ENCODE measurements around the gene SLC24A1.

SLC24A1 gene

GRCh38 chr15:65621638-65622037, at the start of gene SLC24A1:
Gene SLC24A1, plus strand, starts transcription at chr15:65621938. Its CDS starts 2,143 bp downstream, at chr15:65624081.
- no peaks in the 10 kb centered on the region for H3K4me1 Mint-ChIP-seq
- H3K4me3 Mint-ChIP-seq: no peak within 1 kb of the TSS
- ATAC-seq: no peak
- H3K9me3 Mint-ChIP-seq: no peaks in the 10 kb centered on the region
- peaks cover 40% of the 10 kb centered on the region for H3K36me3 Mint-ChIP-seq
- H3K27me3 Mint-ChIP-seq: no peaks in the 10 kb centered on the region
- no peak within 1 kb of the TSS for H3K27ac Mint-ChIP-seq

- no peak for ATAC-seq
- H3K9me3 Mint-ChIP-seq: no peaks in the 10 kb centered on the region
- H3K4me1 Mint-ChIP-seq: no peaks in the 10 kb centered on the region
- peaks cover 11% of the 10 kb centered on the region for H3K36me3 Mint-ChIP-seq
- no peak overlapping the region for H3K4me3 Mint-ChIP-seq
- no peak overlapping the region for H3K27ac Mint-ChIP-seq
- H3K27me3 Mint-ChIP-seq: no peaks in the 10 kb centered on the region
Observed at GRCh38 chr15:65571971-65572370, 49.8 kb upstream of the SLC24A1 start.

- Mint-ChIP-seq H3K27me3 (no peaks in the 10 kb centered on the region), H3K9me3 (no peaks in the 10 kb centered on the region), H3K27ac (no peak overlapping the region), H3K4me1 (peaks cover 9% of the 10 kb centered on the region), H3K4me3 (no peak overlapping the region), H3K36me3 (peaks cover 32% of the 10 kb centered on the region)
- no peak for ATAC-seq
Observed at GRCh38 chr15:65576664-65577063, 45.1 kb upstream of the SLC24A1 start.

DNA sequence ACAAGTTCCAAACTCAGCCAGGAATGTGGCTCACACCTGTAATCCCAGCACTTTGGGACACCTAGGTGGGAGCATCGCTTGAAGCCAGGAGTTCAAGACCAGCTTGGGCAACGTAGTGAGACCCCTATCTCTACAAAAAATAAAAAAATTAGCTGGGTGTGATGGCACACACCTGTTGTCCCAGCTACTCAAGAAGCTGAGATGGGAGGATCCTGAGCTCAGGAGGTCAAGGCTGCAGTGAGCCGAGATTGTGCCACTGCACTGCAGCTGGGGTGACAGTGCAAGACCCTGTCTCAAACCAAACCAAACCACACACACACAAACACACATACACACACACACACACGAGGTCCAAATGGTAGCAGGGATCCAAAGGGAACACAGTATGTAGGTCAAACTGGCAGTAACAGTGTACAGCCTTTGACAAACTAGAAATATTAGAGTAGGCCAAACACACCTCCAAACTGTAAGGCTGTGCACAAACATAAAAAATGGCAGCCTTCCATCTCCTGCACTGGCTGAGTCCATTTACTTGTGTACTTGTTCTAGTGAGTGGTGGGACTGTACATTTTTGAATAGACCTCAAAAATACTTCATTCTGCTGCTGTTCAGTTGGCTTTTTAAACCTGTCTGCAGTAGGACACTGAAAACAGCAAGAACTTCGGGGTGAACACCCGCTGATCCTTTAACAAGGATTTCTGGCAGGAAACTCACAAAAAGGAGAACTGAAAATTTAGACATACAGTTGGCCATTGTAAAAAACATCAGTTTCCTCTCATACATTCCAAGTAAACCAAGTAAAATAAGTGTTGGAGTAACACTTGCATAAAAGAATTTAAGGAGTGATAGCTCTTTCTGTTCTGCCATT, 44.4 kb upstream of the SLC24A1 start:
- Mint-ChIP-seq H3K27ac (peak overlapping the region; percentile 65), H3K4me1 (peaks cover 9% of the 10 kb centered on the region)
- no peak for ATAC-seq

DNA sequence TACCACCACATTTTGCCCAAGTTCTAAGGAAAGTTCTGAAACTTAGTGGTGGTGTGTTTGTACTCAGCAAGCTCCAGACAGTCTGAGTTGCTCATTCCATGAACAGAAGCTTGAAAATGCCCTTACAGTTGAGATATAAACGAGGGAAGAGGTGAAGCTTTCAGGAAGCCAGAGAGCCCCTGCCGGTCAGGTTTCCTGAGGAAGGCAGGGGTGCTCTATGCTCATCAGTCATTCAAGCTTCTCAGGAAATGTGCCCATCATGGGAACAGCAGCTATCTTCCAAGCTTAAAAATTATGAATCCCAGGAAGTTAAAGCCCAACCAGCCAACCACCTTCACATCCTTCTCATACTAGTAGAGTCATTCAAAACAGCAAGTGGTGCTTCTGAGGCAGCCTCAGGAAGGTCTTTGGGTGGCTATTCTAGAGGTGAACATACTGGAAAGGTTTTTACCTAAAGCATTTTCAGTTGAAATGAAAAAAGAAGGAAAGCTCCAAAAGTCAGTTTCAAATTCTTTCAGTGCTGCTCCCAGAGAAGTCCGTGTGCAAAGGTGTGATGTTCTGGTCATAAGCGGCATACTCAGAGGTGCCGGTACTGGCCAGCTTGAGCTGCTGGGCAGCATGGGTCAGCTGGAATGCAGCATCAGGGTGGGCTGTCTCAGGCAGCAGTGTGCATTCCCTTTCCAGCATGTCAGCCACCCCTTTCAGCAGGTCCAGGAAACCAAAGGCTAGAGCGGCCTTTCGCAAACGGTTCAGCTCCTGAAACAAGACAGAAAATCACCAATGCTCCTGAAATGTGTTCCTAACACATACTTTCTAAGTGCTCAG, 42.6 kb upstream of the SLC24A1 start:
- Mint-ChIP-seq H3K4me1 (peaks cover 19% of the 10 kb centered on the region), H3K4me3 (no peak overlapping the region), H3K27me3 (no peaks in the 10 kb centered on the region), H3K9me3 (no peaks in the 10 kb centered on the region), H3K27ac (no peak overlapping the region), H3K36me3 (peaks cover 51% of the 10 kb centered on the region)
- ATAC-seq: no peak

More for the DNA sequence above, 44.4 kb upstream of the SLC24A1 start:
- no peak overlapping the region for H3K4me3 Mint-ChIP-seq
- no peaks in the 10 kb centered on the region for H3K9me3 Mint-ChIP-seq
- peaks cover 39% of the 10 kb centered on the region for H3K36me3 Mint-ChIP-seq
- no peaks in the 10 kb centered on the region for H3K27me3 Mint-ChIP-seq

GRCh38 chr15:65579762-65580161, 42.0 kb upstream of the SLC24A1 start:
- H3K27ac Mint-ChIP-seq: no peak overlapping the region
- ATAC-seq: no peak
- no peaks in the 10 kb centered on the region for H3K9me3 Mint-ChIP-seq
- H3K4me3 Mint-ChIP-seq: no peak overlapping the region
- H3K4me1 Mint-ChIP-seq: peaks cover 23% of the 10 kb centered on the region
- peaks cover 51% of the 10 kb centered on the region for H3K36me3 Mint-ChIP-seq
- H3K27me3 Mint-ChIP-seq: no peaks in the 10 kb centered on the region

DNA sequence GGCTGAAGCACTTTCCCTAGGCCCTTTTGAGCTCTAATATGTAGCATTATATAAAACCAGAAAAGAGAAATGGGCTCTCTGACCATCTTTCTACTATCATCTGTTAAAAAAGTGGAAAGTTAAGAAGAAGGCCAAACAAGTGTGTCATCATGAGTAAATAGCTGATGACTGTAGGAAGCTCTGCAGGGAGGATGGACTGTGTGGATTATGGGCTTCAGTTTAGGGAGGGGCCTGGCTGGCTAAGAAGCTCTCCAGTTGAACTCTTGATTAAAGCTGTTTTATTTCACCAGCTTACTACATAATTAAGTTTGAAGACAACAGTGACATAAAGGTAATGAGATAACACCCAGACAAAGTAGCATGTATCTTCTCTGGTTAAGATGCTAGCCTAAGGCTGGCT, 41.5 kb upstream of the SLC24A1 start:
- Mint-ChIP-seq H3K27me3 (no peaks in the 10 kb centered on the region), H3K9me3 (no peaks in the 10 kb centered on the region), H3K4me3 (no peak overlapping the region), H3K36me3 (peaks cover 51% of the 10 kb centered on the region), H3K27ac (no peak overlapping the region), H3K4me1 (peaks cover 23% of the 10 kb centered on the region)
- no peak for ATAC-seq

DNA sequence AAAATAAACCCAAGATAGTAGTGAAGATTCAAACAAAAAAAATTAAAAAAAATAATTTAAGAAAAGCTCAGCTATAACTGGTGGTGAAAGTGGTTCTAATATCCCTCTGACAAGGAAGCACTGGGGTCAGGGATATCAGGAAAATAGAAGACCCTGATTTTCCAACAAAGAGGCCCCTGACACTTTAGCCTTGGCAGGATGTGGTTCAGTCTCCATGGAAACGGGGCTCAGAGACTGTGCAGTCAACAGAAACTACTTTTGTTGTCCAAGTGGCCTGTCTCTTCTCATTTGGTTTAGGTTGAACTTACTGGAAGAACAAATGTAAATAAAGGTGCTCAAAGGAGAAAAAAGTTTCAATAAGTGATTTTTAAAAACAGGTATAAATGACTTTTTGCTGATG, 38.0 kb upstream of the SLC24A1 start:
- Mint-ChIP-seq H3K4me3 (no peak overlapping the region), H3K36me3 (peaks cover 56% of the 10 kb centered on the region), H3K27ac (peak overlapping the region; percentile 32), H3K4me1 (peaks cover 21% of the 10 kb centered on the region), H3K27me3 (no peaks in the 10 kb centered on the region), H3K9me3 (no peaks in the 10 kb centered on the region)
- ATAC-seq: no peak

DNA sequence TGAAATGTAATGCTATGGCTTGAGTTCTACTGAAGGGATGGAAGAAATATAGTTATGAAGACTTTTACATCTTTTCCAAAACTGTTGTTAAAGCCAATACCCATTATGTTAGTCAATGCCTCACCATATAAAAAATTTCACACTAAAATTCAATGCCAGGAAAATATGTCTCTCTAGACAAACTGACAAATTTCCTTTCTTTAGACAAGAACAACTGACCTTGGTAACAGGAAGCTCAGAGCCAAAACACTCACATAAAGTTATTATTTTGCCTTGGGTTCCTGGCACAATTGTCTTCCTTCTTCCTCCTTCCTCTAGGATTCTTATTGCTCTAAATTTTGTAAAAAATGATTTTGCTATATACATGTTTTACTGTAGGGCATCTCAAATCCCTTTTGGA, 37.5 kb upstream of the SLC24A1 start:
- H3K9me3 Mint-ChIP-seq: no peaks in the 10 kb centered on the region
- ATAC-seq: no peak
- no peaks in the 10 kb centered on the region for H3K27me3 Mint-ChIP-seq
- H3K36me3 Mint-ChIP-seq: peaks cover 53% of the 10 kb centered on the region
- H3K4me1 Mint-ChIP-seq: peaks cover 21% of the 10 kb centered on the region
- no peak overlapping the region for H3K4me3 Mint-ChIP-seq
- peak overlapping the region; percentile 32 for H3K27ac Mint-ChIP-seq

GRCh38 chr15:65587094-65587493, 34.6 kb upstream of the SLC24A1 start:
- no peaks in the 10 kb centered on the region for H3K9me3 Mint-ChIP-seq
- no peaks in the 10 kb centered on the region for H3K27me3 Mint-ChIP-seq
- H3K4me1 Mint-ChIP-seq: peaks cover 31% of the 10 kb centered on the region
- no peak overlapping the region for H3K27ac Mint-ChIP-seq
- peaks cover 62% of the 10 kb centered on the region for H3K36me3 Mint-ChIP-seq
- no peak for ATAC-seq
- no peak overlapping the region for H3K4me3 Mint-ChIP-seq

DNA sequence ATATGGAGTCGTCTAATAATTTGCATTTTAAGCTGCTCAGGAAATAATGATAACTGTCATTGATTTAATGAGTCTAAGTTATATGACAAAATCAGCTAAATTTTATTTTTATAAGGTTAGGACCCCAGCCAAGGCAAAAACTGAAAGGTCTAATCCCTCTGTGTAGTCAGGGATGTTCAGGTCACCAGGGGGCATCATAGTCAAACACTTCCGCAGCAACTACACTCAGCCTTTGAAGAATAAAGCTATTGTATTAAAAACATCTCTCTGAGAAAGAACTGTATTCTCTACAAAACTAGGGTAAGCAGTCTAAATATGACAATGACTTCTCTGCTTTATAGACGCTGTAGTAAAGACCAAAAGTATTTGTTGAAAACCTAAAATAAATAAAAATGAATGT, 25.8 kb upstream of the SLC24A1 start:
- Mint-ChIP-seq H3K27me3 (no peaks in the 10 kb centered on the region), H3K27ac (no peak overlapping the region), H3K36me3 (peaks cover 43% of the 10 kb centered on the region)

DNA sequence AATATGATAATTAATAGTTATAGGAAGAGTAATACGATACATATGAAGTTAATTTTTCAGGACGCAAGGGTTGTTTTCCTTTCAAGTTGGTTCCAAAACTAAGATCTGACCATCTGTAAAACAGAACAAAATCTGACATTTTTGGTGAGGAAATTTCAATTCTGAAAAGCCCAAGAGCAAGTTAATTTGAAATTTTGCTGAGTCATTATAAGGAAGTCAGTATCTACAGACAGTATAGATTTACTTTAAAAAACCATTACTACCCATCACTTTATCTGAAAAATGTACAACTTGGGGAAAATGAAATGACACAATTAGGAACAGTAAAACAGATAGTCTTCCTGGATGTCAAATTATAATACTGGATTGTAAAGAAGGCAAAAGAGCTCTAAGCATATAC, 23.3 kb upstream of the SLC24A1 start:
- no peak for ATAC-seq
- Mint-ChIP-seq H3K4me3 (no peak overlapping the region), H3K9me3 (no peaks in the 10 kb centered on the region), H3K27me3 (no peaks in the 10 kb centered on the region), H3K4me1 (no peaks in the 10 kb centered on the region), H3K27ac (peak overlapping the region; percentile 27), H3K36me3 (peaks cover 26% of the 10 kb centered on the region)

More for the DNA sequence above, 25.8 kb upstream of the SLC24A1 start:
- Mint-ChIP-seq H3K4me1 (no peaks in the 10 kb centered on the region), H3K9me3 (no peaks in the 10 kb centered on the region), H3K4me3 (no peak overlapping the region)
- ATAC-seq: no peak

- Mint-ChIP-seq H3K27ac (no peak overlapping the region), H3K36me3 (peaks cover 28% of the 10 kb centered on the region), H3K9me3 (no peaks in the 10 kb centered on the region), H3K4me1 (no peaks in the 10 kb centered on the region), H3K27me3 (no peaks in the 10 kb centered on the region), H3K4me3 (no peak overlapping the region)
- ATAC-seq: no peak
Observed at GRCh38 chr15:65599677-65600076, 22.1 kb upstream of the SLC24A1 start.

- Mint-ChIP-seq H3K36me3 (peaks cover 22% of the 10 kb centered on the region), H3K27me3 (no peaks in the 10 kb centered on the region), H3K4me3 (no peak overlapping the region), H3K27ac (no peak overlapping the region), H3K4me1 (no peaks in the 10 kb centered on the region), H3K9me3 (no peaks in the 10 kb centered on the region)
- no peak for ATAC-seq
Observed at GRCh38 chr15:65603134-65603533, 18.6 kb upstream of the SLC24A1 start.

- H3K9me3 Mint-ChIP-seq: no peaks in the 10 kb centered on the region
- no peak overlapping the region for H3K27ac Mint-ChIP-seq
- H3K36me3 Mint-ChIP-seq: peaks cover 19% of the 10 kb centered on the region
- H3K4me1 Mint-ChIP-seq: no peaks in the 10 kb centered on the region
- no peaks in the 10 kb centered on the region for H3K27me3 Mint-ChIP-seq
- ATAC-seq: no peak
- no peak overlapping the region for H3K4me3 Mint-ChIP-seq
Observed at GRCh38 chr15:65603559-65603958, 18.2 kb upstream of the SLC24A1 start.

Measured in stimulated activated memory B cell treated with anti-CD40 and anti-IgM and Interleukin-4, amounts not matched to agents 10 μg/mL and 1 μg/mL and 100 μg/mL, for 72 hours (primary cell).